ENCODE results near the gene LRFN3. TPM values are rescaled to one million over a fixed set of nuclear protein-coding genes. Genes with fewer than 3 reads are reported as not detected.

The LRFN3 gene
- total and polyA plus RNA-seq, 10 of the 15 experiments (the other 5 are each of a cell fraction or from before 2014, with no cell fraction given): 0.02 to 7.3 (median 2.0) TPM; not detected in 1

- no peak for FAIRE-seq
- Histone ChIP-seq H3K36me3 (ENCODE audit: control insufficient read depth in 2 of 2, insufficient read depth in 2 of 2, low read length in 1 of 2) (no peaks in the 10 kb centered on the region), H3K79me2 (ENCODE audit: control insufficient read depth, insufficient read depth, low read length) (no peaks in the 10 kb centered on the region), H3K27me3 (replicated peaks in 1 of 2; ENCODE audit: control insufficient read depth in 2 of 2, insufficient read depth in 2 of 2, low read length in 1 of 2) (no peaks in the 10 kb centered on the region), H4K20me1 (ENCODE audit: control insufficient read depth, insufficient read depth) (no peaks in the 10 kb centered on the region), H3K4me2 (ENCODE audit: control insufficient read depth, insufficient read depth) (no peak overlapping the region), H3K4me1 (ENCODE audit: control insufficient read depth, insufficient read depth, low read length) (no peaks in the 10 kb centered on the region), H3K4me3 (no peak overlapping the region), H3K27ac (ENCODE audit: control insufficient read depth, insufficient read depth) (no peak overlapping the region), H3K9me3 (replicated peaks; ENCODE audit: control insufficient read depth, insufficient read depth, low read length) (no peaks in the 10 kb centered on the region), H3K9ac (ENCODE audit: control insufficient read depth, insufficient read depth, low read length) (no peak overlapping the region), H2AFZ (ENCODE audit: control insufficient read depth, low read depth, low read length) (no peak overlapping the region)
- ATAC-seq: peak; percentile 97
- ChIA-PET CTCF (interaction anchor here (1.5 kb wide), 1 partner anchor 137 kb away, joined by 3 read pairs; the partner anchor contains the start of genes POLR2I and TBCB), POLR2A (no interaction called here), SMC1A (ENCODE audit: uncharacterized antibody, unreplicated experiment) (no interaction called here), RAD21 (ENCODE audit: unreplicated experiment) (interaction anchor here (1.5 kb wide), 1 partner anchor 83 kb away, joined by 4 read pairs; no protein-coding TSS in a partner anchor)
- TF ChIP-seq ATF2 (IDR thresholded peaks at IDR 0.05; ENCODE audit: low read length) (no peak), IKZF2 (IDR thresholded peaks at IDR 0.05) (no peak), CTCF (IDR thresholded peaks at IDR 0.05 in 2 of 3, conservative IDR thresholded peaks at IDR 0.05 in 1 of 3; ENCODE audit: control insufficient read depth in 2 of 3, extremely low read depth in 1 of 3, insufficient read depth in 1 of 3, low read depth in 3 of 3, low read length in 3 of 3) (peak; percentile 36 to 40 (median 39))
- in situ Hi-C loops (cut with MboI): no loop called here
- WGBS (ENCODE audit: insufficient coverage, insufficient replicate concordance, low lambda C conversion rate, missing lambda C conversion rate): 28% methylated on average over 14 of the region's 14 CpGs
- DNase-seq (ENCODE audit: low read depth, low spot score): no peak
- intact Hi-C loops (cut with micrococcal nuclease; ENCODE audit: unreplicated experiment): no loop called here
- BruUV-seq (replicated peaks): no TSS peak
These were observed 41.5 kb downstream of the LRFN3 start for GRCh38 chr19:35977446-35978222.

Measured in GM12878 (cell line).